Left colon (tissue), 2 donors: ENCODE data around the gene COL10A1. TPM values are rescaled to one million over a fixed set of nuclear protein-coding genes. Genes with fewer than 3 reads are reported as not detected.

Source experiments
- ATAC-seq: fragments of 200-7000 bp; cut with Tn5 transposase; one replicate; pipeline ENCODE4 v1.9.1; 2020; ENCODE audit warnings: mild to moderate bottlenecking, moderate library complexity
- DNase-seq, 2 donors: peaks; one replicate each; pipeline ENCODE4 v3.0.0-alpha.2; 2020
- intact Hi-C, 2 donors: fragments of 100-400 bp; cut with DNase I in 1 of 2; cut with micrococcal nuclease in 1 of 2; formaldehyde crosslinking; loops; one replicate each; pipeline versions ENCODE4 v1.11.2 to v1.14.0; 2022; cut with DNase I, micrococcal nuclease
- long read RNA-seq: library from polyadenylated mRNA; unstranded; transcript quantifications from one replicate; pipeline ENCODE4 v2.0.0, GENCODE V29; 2021
- total RNA-seq, 2 donors: library from RNA; stranded (reverse); fragmentation: NEBNext Ultra II Directional; extraction: Animal tissue kit (Norgen Biotek cat#: 25700); gene quantifications; one replicate each; pipeline ENCODE4 v1.2.1, GENCODE V29; 2021
- donor health status: DM: no; HTN: no; CAD: no.
- donor health status: DM: yes; HTN: yes; CAD: no.

The COL10A1 gene
- total RNA-seq: not detected
- long read RNA-seq: 0 reads

GRCh38 chr6:116126032-116126431 is at the start of gene COL10A1:
Gene COL10A1, minus strand, starts transcription at chr6:116126132. Its CDS starts 640 bp downstream, at chr6:116125492.
- no peak for ATAC-seq
- intact Hi-C loops: no loop called here
- DNase-seq: no peak

- ATAC-seq (no peak), DNase-seq (no peak)
- intact Hi-C loops: no loop called here
Measured at GRCh38 chr6:116175344-116175743, 49.4 kb upstream of the COL10A1 start.

- intact Hi-C loops: no loop called here
Measured at GRCh38 chr6:116173928-116174327, 48.0 kb upstream of the COL10A1 start.

DNA sequence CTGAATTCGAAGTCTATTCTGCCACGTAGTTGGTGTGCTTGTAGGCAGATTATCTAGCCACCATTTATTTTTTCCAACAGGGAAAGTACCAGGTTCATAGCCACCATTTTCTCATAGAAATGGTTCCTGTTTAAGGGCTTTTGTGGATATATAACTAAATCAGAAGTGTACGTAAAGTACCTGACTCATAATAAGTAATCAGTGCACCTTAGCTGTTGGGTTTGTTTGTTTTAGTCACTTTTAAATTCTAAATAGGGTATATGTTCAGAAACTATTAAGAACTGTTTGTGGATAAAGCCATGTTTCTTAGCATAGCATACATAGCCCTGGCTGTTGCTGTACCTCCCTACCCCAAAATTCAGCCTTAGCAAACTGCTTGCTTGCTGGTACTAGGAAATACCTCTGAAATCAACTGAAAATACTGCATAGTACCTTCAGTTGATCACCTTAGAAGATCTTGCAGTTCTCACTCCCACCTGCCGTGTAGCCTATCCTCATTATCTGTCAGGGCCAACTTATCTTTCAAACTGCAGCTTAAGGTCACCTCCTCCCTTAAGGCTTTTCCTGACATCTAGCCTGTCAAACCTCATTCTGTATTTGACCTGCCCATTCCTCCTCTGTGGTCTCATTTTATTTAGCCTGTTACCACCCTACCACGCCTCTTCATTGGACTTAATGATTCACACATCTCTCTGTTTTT is 44.6 kb upstream of the COL10A1 start:
- ATAC-seq (no peak), DNase-seq (no peak)
- intact Hi-C loops: no loop called here

More at GRCh38 chr6:116173928-116174327, 48.0 kb upstream of the COL10A1 start:
- DNase-seq (no peak), ATAC-seq (no peak)

DNA sequence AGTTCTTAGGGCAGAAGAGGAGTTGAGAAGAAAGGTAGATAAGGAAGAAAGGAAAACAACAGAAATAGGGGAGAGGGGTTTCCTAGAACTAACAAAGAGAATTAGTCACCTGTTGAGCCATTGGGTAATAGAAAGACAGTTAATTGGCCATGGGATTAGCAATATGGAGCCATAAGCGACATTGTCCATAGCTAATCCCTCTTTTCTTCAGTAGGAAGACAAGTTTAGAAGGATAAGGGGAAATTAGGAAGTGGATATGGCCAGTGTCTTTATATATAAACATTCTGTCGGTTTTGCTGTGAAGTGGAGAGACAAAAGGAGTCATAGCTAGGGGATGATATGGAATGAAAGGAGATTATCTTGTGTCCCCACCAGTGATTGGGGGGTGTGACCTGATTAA is 43.9 kb upstream of the COL10A1 start:
- no peak for DNase-seq
- no peak for ATAC-seq
- intact Hi-C loops: no loop called here

DNA sequence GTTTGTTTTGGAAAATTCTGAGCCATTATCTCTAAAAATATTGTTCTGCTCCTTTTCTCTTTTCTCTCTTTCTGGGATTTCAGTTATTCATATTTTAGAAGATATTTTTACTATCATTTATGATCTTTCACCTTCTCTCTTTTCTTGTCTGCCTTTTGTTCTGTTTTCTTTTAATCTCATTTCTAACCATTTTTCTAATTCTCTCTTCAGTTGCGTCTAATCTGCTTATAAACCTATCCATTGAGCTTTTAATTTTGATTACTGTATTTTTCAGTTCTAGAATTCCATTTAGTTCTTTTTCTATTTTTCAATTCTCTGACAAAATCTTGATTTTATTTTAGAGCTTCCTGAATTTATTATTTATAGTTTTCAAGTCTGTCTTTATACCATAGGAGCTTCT is 42.2 kb upstream of the COL10A1 start:
- no peak for DNase-seq
- intact Hi-C loops: no loop called here
- no peak for ATAC-seq

- ATAC-seq (no peak), DNase-seq (no peak)
- intact Hi-C loops: no loop called here
Measured at GRCh38 chr6:116166369-116166768, 40.4 kb upstream of the COL10A1 start.

- no peak for DNase-seq
- ATAC-seq: no peak
- intact Hi-C loops: no loop called here
Measured at GRCh38 chr6:116165596-116165995, 39.7 kb upstream of the COL10A1 start.

GRCh38 chr6:116159782-116160524 is 34.0 kb upstream of the COL10A1 start:
- DNase-seq: no peak
- ATAC-seq: no peak
- intact Hi-C loops: no loop called here

GRCh38 chr6:116158641-116159040 is 32.7 kb upstream of the COL10A1 start:
- DNase-seq (no peak), ATAC-seq (no peak)
- intact Hi-C loops: no loop called here

GRCh38 chr6:116157391-116157790 is 31.5 kb upstream of the COL10A1 start:
- DNase-seq (no peak), ATAC-seq (no peak)

DNA sequence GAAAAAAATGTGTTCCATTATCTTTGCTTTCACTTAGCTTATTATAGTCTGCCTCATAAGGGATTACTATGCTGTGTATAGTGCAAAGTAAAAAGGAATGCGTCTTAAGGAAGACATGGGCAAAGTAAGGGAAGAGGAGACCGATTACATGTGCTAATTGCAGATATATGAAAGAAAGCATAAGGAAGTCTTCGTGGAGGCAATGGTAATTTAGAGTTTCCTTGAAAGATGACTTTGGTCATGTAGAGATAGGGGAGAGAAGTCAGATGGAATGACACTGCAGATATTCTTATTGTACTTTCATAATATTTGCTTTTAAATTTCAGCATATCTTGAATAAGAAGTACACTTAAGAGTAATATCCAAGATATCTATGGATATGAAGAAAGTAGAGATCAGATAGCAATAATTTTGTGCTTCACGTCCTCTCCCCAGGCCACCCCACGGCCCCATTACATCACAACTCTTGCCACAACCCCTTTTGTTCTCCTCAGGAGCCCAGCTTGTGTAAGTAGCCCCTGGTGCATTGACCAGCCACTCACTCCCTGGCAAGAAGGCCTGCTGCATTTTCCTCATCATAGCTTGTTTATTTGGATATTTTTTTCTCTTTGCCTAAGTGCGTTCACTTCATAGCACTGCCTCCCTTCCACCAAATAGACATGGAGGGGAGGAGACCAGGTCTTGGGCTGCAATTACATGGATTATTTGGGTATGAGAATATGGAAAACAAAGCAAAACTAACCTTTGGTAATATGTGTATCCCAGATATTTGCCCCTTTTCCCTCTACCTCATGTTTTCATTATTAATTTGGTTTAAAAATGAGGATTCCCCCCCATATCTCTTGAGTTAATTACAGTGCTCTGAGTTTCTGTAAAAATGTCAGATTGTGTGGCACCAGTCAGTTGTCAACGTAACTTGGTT is 30.7 kb upstream of the COL10A1 start:
- DNase-seq (no peak), ATAC-seq (no peak)
- intact Hi-C loops: no loop called here

More at GRCh38 chr6:116157391-116157790, 31.5 kb upstream of the COL10A1 start:
- intact Hi-C loops: no loop called here

DNA sequence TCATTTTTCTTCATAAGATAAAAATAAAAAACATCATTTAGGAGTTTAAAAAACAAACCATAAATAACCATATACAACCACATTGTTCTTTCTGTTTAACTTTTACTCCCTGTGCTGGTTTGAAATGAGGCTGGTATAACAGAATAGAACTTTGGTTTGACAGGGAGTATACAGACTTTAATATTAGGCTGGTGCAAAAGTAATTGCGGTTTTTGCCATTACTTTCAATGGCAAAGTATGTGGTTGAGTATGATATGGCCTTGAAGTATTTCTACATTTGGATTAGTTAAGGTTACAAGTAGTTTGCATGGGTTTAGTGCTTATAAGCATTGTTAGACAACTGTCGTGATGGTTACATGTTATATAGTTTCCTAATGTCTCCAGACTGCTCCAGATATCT is 29.0 kb upstream of the COL10A1 start:
- intact Hi-C loops: no loop called here
- DNase-seq (no peak), ATAC-seq (no peak)

DNA sequence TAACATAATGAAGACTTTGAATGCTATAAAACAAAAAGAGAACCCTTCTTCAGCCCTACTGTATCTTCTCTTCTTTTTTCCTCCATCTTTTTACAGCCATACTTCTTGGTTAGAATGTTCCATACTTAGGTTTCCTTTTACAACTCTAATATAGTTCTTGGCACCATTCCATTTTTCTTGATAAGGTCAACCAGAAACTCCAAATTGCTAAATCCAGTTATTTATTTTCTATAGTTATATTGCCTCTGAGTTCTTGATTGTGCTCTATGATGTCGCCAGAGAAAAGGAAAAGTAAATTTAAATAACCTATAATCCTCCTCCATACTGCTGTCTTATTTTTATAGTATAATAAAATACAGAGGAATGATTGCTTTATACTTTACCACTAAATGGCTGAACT is 26.7 kb upstream of the COL10A1 start:
- ATAC-seq: peak; percentile 98
- DNase-seq: no peak
- intact Hi-C loops: no loop called here

- intact Hi-C loops: no loop called here
- DNase-seq (no peak), ATAC-seq (no peak)
Measured at GRCh38 chr6:116145803-116146675, 20.1 kb upstream of the COL10A1 start.

DNA sequence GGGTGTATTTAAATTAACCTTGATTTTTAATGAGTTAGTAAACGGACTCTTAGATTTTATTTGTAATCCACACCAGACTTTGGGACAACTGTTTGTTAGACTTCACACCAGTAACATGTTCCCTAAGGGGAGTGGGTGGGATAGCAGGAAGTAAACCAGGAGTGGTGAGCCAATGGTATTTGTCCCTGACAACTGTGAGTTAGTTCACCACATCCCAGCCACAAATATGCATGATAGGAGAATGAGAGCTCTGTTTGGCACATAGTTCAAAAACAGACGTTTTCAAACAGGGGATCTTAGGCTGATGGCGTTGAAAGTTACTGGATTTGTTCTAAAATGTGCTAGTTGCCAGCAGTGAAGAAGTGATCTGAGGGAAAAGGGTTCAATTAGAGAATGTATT is 18.7 kb upstream of the COL10A1 start:
- ATAC-seq: no peak
- intact Hi-C loops: no loop called here
- no peak for DNase-seq

DNA sequence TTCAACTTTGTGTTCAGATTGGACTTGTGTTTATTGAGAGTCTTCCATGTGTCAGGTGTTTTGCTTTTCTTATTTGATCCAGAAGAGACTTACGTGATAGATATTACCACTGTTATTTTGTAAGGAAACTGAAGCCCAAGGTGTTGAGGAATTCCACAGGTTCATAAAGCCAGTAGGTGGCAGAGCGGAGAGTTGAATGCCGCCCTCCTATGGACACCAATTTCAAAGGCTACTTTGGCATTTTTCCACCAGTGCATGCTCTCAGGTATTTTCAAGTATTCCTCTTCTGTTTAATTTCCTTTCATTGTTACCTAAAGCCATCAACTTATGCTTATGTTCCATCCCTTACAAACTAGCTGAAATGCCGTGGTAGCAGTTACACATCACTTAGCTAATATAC is 14.0 kb upstream of the COL10A1 start:
- ATAC-seq (no peak), DNase-seq (no peak)
- intact Hi-C loops: no loop called here

- intact Hi-C loops: no loop called here
- ATAC-seq: no peak
Measured at GRCh38 chr6:116136933-116137340, 11.0 kb upstream of the COL10A1 start.

GRCh38 chr6:116136373-116136772 is 10.4 kb upstream of the COL10A1 start:
- no peak for DNase-seq
- intact Hi-C loops: no loop called here
- ATAC-seq: no peak

More at GRCh38 chr6:116136933-116137340, 11.0 kb upstream of the COL10A1 start:
- no peak for DNase-seq
